ENCODE data around the gene GLRA1.

GRCh38 chr5:151904127-151904526 is 20.5 kb downstream of the GLRA1 start:
- TF ChIP-seq CTCF (conservative IDR thresholded peaks at IDR 0.05; ENCODE audit: low read depth, low read length) = no peak
- no peak for TF ChIP-seq POLR2A (IDR thresholded peaks at IDR 0.05; ENCODE audit: low read depth, low read length)
- TF ChIP-seq FOS (IDR thresholded peaks at IDR 0.05; ENCODE audit: low read depth, low read length) = no peak
- no peak for TF ChIP-seq MXI1 (IDR thresholded peaks at IDR 0.05; ENCODE audit: borderline replicate concordance, low read depth, low read length)
- TF ChIP-seq CEBPB (IDR thresholded peaks at IDR 0.05; ENCODE audit: low read depth, low read length) = no peak
- TF ChIP-seq NFE2L2 (IDR thresholded peaks at IDR 0.05; ENCODE audit: low read depth, low read length) = no peak
- no peak for TF ChIP-seq RAD21 (IDR thresholded peaks at IDR 0.05; ENCODE audit: low read length)
- TF ChIP-seq CHD1 (IDR thresholded peaks at IDR 0.05; ENCODE audit: low read depth, low read length) = no peak
- TF ChIP-seq BHLHE40 (IDR thresholded peaks at IDR 0.05; ENCODE audit: low read depth, low read length) = no peak
- no peak for TF ChIP-seq RCOR1 (IDR thresholded peaks at IDR 0.05; ENCODE audit: insufficient replicate concordance, low read length)
- TF ChIP-seq MAFK (IDR thresholded peaks at IDR 0.05; ENCODE audit: low read depth, low read length) = no peak
- TF ChIP-seq SMC3 (IDR thresholded peaks at IDR 0.05; ENCODE audit: low read depth, low read length) = no peak
- no peak for TF ChIP-seq RFX5 (IDR thresholded peaks at IDR 0.05; ENCODE audit: low read depth, low read length)
